Stimulated activated CD4-positive, alpha-beta T cell treated with anti-CD3 and anti-CD28 coated beads, Interleukin-1b, Interleukin-23, amount 100 ng/mL, for 1 hour (primary cell): ENCODE results near the gene DNAJA1.
A peak's percentile ranks its signal among the peaks of the same experiment; 100 is the strongest.
"Not testable (repeated sequence)": the region's sequence is repeated elsewhere in the genome, so short reads cannot be mapped to it uniquely, and the experiment has no call there.

Source experiments
- DNase-seq, 2 donors: peaks; one replicate each; pipeline ENCODE4 v3.0.0-alpha.2; 2020; ENCODE audit warnings: low read depth in 2 of 2

Gene DNAJA1

DNA sequence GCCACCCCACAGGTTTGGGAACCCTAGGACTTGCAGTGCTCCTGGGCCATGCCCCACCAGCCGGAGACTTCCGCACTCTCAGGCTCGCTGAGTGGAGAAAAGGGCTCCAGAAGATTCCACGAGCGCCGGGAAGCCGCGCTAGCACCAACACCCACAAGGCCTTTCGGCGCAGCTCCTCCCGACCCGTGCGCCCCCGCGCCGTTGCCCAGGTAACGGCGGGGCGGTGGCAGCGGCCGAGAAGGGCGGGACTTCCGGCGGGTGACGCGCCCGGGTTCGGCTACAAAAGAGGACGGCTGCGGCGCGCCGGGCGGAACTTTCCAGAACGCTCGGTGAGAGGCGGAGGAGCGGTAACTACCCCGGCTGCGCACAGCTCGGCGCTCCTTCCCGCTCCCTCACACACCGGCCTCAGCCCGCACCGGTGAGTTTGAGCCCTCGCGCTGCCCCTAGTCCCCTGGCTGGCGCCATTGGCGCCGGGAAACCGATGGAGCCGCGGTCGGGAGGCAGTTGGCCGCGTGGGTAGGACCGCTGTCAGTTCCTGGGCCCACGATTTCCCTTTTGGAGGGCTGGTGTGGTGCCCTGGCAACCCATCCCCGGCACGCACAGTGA lies at the start of gene DNAJA1:
Gene DNAJA1 (plus strand): TSS at position 308 of the 606 bp plus-strand sequence. CDS start 1,212 bp downstream, outside the sequence.
- peak; percentile 93 for DNase-seq

DNA sequence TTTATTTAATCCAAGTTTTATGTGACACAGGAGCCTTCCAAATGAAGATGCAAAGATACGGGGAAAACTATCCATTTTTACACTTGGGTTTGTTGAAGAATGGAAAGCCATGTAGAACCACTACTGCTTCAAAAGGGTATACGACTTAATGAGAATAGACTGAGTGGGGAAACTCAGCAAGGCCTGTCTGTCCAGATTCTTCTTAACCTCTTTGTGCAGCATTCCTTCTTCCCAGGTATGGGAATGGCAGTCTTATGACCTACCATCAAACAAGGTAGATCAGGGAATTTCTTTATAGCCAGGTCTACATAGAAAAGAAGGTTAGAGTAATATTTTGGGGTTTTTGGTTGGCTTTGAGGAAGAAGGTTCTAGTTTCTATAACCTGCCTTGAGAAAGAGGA lies 47.0 kb upstream of the DNAJA1 start:
- no peak for DNase-seq

DNA sequence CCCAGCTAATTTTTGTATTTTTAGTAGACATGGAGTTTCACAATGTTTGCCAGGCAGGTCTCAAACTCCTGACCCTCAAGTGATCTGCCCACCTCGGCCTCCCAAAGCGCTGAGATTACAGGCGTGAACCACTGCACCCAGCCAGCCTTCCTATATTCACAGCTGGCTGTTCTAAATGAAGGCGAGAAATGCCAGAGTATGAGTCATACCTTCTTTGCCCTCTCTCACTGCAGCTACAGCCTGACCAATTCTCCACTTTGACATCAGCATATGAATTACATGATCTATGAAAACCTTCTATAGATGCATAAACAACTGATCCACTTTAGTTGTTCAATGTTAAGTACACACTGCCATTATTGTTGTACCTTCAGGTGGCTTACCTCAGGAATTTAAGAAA lies 38.1 kb upstream of the DNAJA1 start:
- no peak for DNase-seq

DNA sequence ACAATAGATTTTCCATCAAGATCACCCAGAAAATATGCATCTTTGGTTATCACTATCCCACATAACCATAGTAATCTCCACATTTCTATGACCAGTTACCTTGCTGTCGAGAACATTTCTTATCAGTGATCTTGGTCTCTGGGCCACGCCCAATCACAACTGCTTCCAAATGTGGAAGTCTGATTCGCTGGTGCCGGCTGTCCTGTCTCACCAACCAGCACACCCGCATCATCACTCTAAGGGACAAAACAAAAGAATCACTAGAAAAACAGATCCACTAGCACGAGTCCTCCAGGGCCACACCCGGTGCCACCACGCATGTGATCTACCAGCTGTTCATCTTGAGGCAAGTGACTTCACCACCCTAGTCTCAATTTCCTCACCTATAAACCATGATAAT lies 35.4 kb upstream of the DNAJA1 start:
- DNase-seq, result no peak

DNA sequence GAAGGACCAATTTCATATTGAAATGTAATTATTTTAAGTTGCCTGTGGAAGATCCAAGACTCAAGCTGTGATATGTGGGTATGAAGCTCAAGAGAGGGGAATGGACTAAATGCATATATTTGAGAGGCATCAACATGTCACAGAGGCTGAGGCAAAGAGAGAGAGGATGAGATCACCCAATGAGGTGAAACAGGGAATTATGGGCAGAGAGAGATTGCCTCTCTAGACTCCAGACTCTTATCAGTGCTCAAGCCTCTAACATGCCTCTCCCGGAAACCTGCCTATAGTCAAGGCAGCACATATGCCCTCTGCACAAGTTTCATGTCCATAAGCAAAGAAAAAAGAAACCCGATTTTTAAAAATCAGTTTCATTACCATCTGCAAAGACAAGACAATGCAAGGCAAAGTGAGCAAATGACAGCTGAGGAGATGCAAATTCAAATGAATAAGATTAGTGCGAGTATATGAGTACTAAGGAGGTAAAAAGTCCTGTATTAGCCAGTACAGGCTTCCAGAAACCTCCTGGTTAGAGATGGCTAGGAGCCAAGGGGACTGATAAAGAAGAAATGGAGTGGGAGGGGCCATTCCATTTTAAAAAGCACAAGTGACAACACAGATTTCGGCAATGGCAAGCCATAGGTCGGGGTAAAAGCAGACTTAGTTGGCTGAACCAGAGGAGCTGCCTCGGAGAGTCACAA lies 33.0 kb upstream of the DNAJA1 start:
- no peak for DNase-seq

DNA sequence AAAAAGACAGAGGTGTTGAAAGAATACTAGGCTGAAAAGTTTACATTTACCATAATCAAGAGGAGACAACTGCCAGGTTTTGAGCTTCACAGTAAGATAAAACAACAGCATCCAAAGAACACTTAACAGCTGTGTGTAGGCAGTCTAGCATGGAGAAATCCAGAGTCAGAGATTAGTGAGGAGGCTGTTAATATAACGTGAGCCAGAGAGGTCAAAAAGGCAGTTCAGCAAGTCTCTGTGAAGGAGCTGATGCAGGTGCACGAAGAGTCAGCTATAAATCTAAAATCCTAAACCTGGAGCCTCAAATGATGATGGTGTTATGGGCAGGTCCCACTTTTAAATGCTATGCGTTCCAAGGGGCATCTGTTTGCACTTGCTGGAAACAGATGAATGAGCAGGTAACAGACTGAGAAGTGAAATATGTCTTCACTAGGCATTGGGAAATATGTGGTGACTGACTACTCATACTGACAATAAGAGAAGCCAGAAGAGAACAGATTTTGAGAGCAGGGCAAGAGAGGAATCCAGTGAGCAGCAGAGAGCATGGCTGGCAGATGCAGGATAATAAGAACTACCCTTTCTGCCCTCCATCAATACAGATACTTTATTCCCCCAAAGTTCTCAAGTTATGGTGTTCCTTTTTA lies 32.4 kb upstream of the DNAJA1 start:
- DNase-seq, result no peak

DNA sequence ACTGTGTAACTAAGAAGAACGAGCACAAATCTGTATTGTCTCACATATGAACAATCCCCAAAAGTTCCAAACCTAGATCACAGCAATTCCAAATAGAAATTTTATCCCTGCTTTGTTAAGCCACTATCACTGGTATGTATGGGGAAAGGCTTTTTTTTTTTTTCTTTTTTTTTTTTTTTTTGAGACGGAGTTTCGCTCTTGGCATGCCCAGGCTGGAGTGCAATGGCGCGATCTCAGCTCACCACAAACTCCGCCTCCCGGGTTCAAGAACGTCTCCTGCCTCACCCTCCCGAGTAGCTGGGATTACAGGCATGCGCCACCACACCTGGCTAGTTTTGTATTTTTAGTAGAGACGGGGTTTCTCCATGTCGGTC lies 24.4 kb upstream of the DNAJA1 start:
- DNase-seq, result not testable (repeated sequence)

DNA sequence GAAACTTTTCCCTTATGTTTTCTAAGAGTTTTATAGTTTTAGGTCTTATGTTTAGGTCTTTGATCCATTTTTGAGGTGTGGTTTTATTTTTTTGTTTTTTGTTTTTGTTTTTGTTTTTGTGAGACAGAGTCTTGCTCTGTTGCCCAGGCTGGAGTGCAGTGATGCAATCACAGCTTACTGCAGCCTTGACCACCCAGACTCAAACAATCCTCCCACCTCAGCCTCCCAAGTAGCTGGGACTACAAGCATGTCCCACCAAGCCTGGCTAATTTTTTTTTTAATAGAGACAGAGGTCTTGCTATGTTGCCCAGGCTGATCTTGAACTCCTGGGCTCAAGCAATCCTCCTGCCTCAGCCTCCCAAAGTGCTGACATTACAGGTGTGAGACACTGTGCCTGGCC lies 19.7 kb upstream of the DNAJA1 start:
- DNase-seq, result not testable (repeated sequence)

DNA sequence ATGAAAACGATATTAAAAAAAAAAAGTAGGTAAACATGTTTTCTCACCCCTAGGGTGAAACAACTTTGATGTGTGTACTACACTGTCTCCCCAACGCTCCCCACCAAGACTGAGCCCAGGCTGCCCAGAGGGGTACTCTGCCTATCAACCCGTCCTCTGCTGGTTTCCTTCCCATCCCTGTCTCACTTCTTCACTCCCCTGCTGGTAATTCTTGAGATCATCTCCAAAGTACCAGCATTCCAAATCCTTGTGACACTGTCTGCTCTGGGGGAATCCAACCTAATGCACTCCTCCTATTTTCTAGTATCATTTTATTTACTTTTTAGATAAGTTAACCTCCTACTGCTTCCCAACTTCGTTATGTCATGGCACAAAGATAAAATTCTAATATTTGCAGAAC lies 17.3 kb upstream of the DNAJA1 start:
- no peak for DNase-seq

DNA sequence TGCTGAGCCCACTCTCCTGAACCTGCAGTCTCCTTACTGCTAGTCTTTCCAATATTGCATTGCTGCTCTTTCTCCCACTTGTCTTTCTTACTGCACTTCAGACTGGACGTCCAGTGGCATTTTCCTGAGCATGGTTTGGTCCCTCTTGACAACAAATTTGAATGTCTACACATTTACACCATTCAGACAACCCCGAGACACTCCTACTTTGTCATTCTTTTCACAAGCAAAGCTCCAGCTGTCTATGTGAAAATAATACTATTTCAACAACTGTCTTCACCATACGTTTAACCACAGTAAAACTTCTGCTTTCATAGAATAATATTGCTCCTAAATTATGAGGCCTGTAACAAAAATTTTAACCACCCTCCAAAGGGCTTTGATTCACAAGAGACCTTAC lies 13.2 kb upstream of the DNAJA1 start:
- no peak for DNase-seq

DNA sequence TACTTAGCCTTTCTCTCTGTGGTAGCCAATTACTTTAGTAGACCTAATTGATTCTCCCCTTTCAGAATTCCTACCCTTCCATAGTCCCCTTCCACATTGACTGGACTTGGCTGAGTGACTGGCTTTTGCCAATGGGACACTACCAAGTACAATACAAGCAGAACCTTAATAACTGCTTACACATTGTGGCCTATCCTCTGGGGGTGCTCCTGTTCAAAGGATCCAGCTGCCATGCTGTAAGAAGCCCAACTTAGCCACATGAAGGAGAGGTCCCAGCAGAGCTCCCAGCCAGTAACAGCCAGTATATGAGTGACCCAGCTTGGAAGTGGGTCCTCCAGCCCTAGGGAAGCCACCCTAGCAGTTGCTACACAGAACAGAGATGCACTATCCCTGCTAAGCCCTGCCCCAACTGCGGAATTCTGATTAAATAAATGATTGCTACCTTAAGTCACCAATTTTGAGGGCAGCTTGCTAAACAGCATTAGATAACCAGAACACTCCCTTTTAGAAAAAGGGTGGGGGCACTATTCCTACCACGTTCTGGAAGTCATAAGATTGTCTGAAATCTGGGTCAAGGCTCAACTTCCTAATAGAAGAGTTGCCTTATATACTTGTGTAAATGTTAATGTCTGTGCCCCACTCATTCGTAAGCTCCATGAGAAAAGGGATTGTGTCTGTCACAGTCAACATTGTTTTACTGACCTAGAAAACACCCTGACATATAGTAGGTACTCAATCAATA lies 12.6 kb upstream of the DNAJA1 start:
- no peak for DNase-seq

DNA sequence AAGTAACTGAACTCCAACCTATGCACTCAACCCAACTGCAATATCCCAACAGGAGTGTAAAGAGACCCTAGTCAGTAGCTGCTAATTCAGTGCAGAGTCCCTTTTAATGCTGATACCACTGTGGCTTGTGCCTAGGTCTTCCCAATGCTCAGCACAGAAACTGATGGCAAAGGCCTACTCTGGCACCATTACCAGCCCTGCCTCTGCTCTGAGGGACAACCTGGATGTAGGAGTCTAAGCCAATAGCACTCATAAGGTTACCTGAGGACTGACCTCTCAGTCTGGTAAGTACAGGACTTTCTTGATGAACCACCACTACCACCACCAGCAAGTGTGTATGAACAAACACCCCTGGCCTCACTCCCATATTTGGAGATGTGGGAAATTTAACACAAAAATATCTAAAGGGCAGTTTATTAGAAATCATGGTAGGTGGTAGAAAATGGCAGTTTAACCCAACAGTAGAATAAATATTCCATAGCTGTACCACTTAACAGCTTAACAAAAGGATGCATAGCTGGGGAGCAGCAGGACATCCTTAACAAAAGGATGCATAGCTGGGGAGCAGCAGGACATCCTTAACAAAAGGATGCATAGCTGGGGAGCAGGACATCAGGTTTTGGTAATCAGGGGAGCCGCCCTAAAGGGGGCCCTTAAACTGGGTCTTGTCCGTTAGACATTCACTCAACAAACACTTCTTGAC lies 11.0 kb upstream of the DNAJA1 start:
- DNase-seq, result no peak

DNA sequence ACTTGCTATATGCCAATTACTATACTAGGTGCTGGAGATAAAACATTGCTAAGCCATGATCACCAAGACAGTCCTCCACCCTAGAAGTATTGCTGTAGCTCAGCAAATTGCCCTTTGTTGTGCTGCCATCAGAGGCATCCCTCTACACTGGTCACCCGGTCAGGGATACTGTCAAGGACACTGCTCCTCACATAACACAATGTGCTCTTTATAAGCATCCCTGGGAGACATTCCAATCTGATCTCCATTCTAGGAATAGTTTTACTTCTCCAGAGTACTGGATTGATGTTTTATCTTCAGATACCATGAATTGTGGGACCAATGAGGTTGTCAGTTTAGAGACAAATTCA lies 10.4 kb upstream of the DNAJA1 start:
- DNase-seq, result no peak

DNA sequence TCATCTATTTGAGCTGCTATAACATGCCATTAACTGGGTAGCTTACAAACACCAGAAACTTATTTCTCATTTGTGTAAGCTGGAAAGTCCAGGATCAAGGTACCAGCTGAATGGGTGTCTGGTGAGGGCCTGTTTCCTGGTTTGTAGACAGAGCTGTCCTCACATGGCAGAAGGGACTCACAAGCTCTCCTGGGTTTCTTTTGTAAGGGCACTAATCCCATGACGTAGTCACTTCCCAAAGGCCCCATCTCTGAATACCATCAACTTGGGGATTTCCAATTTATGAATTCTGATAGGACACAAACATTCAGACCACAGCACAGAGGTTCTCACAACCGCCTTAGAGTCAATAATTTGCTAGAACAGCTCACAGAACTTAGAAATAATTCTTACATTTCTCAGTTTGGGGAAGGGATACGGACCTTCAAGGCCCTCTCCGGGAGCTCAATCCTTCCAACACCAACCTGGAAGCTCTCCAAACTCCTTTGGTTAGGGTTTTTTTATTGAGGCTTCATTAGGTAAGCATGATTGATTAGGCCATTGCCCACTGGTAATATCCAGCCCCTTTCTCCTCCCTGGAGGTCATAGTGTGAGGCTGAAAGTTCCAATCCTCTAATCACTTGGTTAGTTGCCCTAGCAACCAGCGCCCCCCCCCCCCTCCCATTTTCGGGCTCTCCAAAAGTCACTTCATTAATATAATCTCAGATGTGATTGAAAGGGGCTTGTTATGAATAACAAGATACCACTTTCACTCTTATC lies 7.6 kb upstream of the DNAJA1 start:
- no peak for DNase-seq

DNA sequence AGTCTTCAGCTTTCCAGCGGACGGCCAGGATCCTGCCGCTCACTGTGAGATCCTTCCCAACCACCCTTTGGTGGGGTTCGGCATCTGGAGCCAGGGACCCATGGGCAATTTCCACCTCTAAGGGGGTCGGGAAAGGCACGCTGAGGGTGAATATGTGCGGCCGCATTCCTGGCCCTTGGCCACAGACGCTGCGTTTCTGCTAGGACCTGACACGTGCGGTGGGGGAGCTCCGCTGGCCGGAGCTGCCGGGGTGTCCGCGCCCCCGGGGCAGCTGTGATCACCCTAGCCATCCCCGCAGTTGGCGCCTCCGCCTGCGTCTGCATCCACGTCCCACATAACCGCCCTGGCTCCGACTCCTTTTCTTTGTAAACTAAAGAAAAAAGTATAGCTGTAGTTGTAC lies 5.3 kb upstream of the DNAJA1 start:
- no peak for DNase-seq

DNA sequence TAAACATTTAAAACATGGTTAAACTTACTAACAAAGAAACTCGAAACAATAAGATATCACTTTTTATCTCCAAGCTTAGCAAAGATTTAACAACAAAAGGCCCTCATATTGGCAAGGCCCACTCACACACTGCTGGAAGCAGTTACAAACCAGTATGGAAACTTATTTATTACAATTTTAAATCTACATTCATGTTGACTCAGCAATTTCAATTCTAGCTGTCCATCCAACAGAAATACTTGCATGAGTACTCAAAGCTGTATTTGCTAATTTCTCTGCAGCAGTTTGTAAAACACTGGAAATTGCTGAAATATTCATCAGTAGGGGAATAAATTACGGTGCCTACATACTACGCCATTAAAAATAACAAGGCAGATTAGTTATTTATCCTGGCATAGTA lies 2.8 kb upstream of the DNAJA1 start:
- no peak for DNase-seq

DNA sequence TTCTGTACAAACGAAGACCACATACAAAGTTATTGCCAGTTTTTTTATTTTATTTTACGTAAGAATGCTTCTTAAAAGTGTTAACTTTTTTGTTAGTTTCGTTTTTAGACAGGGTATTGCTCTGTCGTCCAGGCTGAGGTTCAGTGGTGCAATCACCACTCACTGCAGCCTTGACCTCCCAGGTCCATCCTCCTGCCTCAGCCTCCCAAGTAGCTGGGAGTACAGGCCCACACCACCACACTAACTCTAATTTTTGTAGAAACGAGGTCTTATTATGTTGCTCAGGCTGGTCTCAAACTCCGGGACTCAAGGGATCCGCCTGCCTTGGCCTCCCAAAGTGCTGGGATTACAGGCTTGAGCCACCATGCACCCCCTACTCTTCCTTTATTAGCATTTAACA lies 2.3 kb upstream of the DNAJA1 start:
- no peak for DNase-seq

DNA sequence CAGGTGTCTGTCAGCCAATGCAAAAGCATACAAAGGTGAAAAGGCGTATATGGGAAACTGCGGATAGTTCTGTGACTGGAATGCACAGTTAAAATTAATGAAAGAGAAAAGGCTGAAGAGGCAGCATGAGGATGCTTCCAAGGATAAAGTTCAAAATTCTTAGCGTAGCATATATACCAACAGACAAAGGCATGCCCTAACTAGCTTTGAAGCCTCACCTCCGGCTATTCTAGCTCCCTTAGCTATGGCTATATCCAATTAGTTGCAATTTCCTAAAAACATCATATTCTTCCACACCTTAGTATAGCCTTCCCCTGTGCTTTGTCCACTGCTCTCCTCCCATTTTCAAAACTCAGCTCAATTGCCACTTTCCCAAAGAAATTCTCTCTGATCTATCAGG lies 1.4 kb upstream of the DNAJA1 start:
- DNase-seq, result no peak

DNA sequence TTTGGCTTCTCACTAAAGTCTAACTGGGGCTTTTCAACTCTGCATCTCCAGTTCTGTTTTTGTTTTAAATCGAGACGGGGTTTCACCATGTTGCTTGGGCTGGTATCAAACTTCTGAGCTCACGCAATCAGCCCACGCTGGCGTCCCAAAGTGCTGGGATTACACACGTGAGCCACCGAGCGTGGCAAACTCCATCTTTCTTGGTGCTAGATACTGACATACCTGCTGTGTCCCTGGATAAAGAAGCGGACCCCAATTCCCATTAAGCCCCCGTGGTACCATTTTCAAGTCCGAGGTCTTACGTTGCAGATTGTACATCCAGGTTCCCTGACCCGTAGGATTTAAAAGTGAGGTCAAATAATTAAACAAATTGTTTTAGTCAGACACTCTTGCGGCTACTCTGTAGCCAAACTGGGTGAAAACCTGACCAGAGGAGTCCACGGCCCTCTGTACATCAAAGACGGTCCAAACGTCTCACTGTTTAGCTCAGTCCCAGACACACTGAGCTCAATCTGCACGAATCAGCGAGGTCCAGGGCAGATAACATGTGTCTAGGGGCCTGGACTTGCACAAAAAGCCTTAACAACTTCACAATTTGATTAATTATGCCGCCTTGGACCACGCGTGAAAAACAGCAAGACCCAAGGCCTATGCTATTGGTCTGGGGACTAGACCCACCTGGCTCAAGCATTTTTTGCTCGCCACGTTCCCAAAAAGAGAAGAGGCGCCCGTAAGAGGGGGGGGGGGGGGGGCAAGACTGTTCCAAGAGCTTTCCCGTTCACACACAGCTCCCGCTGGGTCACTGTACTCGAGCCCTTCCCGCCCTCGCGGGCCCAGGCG lies 727 bp upstream of the DNAJA1 start:
- DNase-seq, result no peak

DNA sequence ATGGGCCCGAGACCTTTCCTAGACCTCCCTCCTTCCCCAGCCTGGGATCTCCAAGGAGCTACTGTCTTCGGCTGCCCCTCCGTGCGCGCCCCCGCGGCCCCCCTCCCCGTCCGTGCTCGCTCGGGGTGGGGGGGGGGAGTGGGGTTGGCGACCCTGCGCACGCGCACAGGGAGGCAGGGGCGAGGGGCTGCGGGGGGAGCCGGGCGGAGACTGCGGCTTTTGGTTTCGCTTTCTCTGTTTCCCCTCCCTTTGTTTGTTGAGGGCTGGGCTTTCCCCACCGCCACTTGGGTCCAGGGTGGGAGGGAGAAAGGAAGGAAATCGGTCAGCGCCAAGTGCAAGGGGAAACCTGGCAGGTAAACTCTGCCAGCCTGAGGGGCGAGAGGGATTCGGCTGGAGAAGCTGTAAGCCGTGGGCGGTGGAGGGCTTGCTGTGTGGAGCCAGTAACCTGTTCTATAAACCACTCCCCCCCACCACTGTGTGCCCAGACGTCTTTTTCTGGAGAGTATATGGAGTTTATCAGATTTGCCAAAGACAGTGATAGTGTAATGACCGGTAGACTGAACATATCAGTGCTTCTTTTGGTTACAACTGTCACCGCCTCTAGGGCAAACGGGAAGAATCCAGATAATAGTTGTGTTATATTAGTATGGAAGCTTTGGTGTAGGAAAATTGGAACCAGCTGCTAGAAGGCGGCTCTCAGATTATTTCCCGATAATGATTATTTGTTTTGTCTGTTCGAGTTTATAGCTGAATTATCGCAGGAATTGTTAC lies 684 bp downstream of the DNAJA1 start:
- peak; percentile 48 to 72 for DNase-seq
